ENCODE data around the gene GPR141. TPM values are rescaled to one million over a fixed set of nuclear protein-coding genes. Genes with fewer than 3 reads are reported as not detected.

GPR141 gene
- total RNA-seq, 4 donors from 2014 or later = 0.65 to 4.9 (median 1.1) TPM

Other genes starting within 250 kb of the GPR141 start
- 100 to 1,000 TPM in 1 of 4 donors, 10 to 100 TPM in 3; 58.7 to 293 (median 81.0) TPM for gene ELMO1, start 234.9 kb upstream of the GPR141 start, total RNA-seq
- gene NME8, start 164.8 kb downstream of the GPR141 start, total RNA-seq = under 1 TPM in 1 of 4 donors, not detected in 3; 0.72 TPM
- 10 to 100 TPM in 3 of 4 donors, 1 to 10 TPM in 1; 3.5 to 23.0 (median 14.2) TPM for gene SFRP4, start 233.1 kb downstream of the GPR141 start, total RNA-seq
- gene EPDR1, start 236.9 kb downstream of the GPR141 start, total RNA-seq = 10 to 100 TPM in 3 of 4 donors, 1 to 10 TPM in 1; 9.1 to 35.6 (median 21.1) TPM

All from omental fat pad (tissue), 4 donors.